Thyroid gland (tissue), 4 donors: ENCODE results near the gene ZNF804B. TPM values are rescaled to one million over a fixed set of nuclear protein-coding genes. Genes with fewer than 3 reads are reported as not detected.

ENCODE experiments used
- DNase-seq, 2 donors: peaks; one replicate each; pipeline ENCODE4 v3.0.0-alpha.2; 2019
- H3K27ac ChIP-seq, 3 donors: fragments of 200-600 bp; sonication (generic); 1 replicate in 2 of 3; 2 replicates in 1 of 3; pipeline ENCODE4 v1.5.1; 2016 to 2019; ENCODE audit warnings: mild to moderate bottlenecking in 1 of 3, moderate library complexity in 1 of 3
- H3K27me3 ChIP-seq: fragments of 200-600 bp; sonication (generic); one replicate; pipeline ENCODE4 v1.5.1; 2019
- H3K36me3 ChIP-seq, 2 donors: fragments of 200-600 bp; sonication (generic); one replicate each; pipeline ENCODE4 v1.5.1; 2016 to 2019
- H3K4me1 ChIP-seq, 2 donors: fragments of 200-600 bp; sonication (generic); one replicate each; pipeline ENCODE4 v1.5.1; 2017 to 2019
- H3K4me3 ChIP-seq, 3 donors: fragments of 200-600 bp; sonication (generic); replicated peaks in 1 of 3; 1 replicate in 2 of 3; 2 replicates in 1 of 3; pipeline ENCODE4 v1.5.1; 2016; ENCODE audit warnings: mild to moderate bottlenecking in 1 of 3
- H3K9me3 ChIP-seq: fragments of 200-600 bp; sonication (generic); one replicate; pipeline ENCODE4 v1.5.1; 2017
- CTCF ChIP-seq, 6 experiments: fragments of 200-600 bp in 3 of 6; fragments of 450-650 bp in 3 of 6; sonication (generic) in 3 of 6; IDR thresholded peaks; one replicate each; pipeline ENCODE4 v1.5.1; 2016 to 2019; ENCODE audit warnings: antibody characterized with exemption in 6 of 6, mild to moderate bottlenecking in 2 of 6, inconsistent platforms in 1 of 6, moderate library complexity in 1 of 6
- POLR2A ChIP-seq, 2 donors: fragments of 450-650 bp; IDR thresholded peaks; one replicate each; pipeline ENCODE4 v1.6.1; 2017; ENCODE audit warnings: antibody characterized with exemption in 2 of 2, mild to moderate bottlenecking in 2 of 2, moderate library complexity in 1 of 2
- WGBS, 2 donors: methylation state at CpG; one replicate each; pipeline ENCODE4 v1.1.5; 2017; 5-methylcytosine and 5-hydroxymethylcytosine counted together
- intact Hi-C: fragments of 100-400 bp; cut with DNase I; formaldehyde crosslinking; loops from one replicate; pipeline ENCODE4 v1.15.1; 2023
- total RNA-seq, 4 donors: library from RNA; depleted of rRNA; stranded (reverse); fragments of >200 nt; gene quantifications; one replicate each; pipeline ENCODE4 v1.2.3, GENCODE V29; 2016

The ZNF804B gene
- total RNA-seq, 4 donors from 2014 or later: 18.3 to 49.1 (median 29.7) TPM

- no peaks in the 10 kb centered on the region for H3K4me1 ChIP-seq
- no peaks in the 10 kb centered on the region for H3K9me3 ChIP-seq
- no peak for DNase-seq
- intact Hi-C loops: no loop called here
- TF ChIP-seq CTCF (IDR thresholded peaks at IDR 0.05) (no peak), POLR2A (IDR thresholded peaks at IDR 0.05) (no peak)
- no peak overlapping the region for H3K27ac ChIP-seq
- no peak overlapping the region for H3K4me3 ChIP-seq
- H3K36me3 ChIP-seq: no peaks in the 10 kb centered on the region
- no peaks in the 10 kb centered on the region for H3K27me3 ChIP-seq
Measured at GRCh38 chr7:89072081-89072480, 312.6 kb downstream of the ZNF804B start.

GRCh38 chr7:89073776-89074175 is 314.3 kb downstream of the ZNF804B start:
- WGBS, 2 donors: 84 to 87% methylated on average over 2 of the region's 2 CpGs

GRCh38 chr7:89077992-89078391 is 318.5 kb downstream of the ZNF804B start:
- H3K9me3 ChIP-seq: no peaks in the 10 kb centered on the region
- no peak overlapping the region for H3K27ac ChIP-seq
- intact Hi-C loops: no loop called here
- no peaks in the 10 kb centered on the region for H3K27me3 ChIP-seq
- 93 to 94% methylated on average over 3 of the region's 3 CpGs for WGBS, 2 donors
- no peaks in the 10 kb centered on the region for H3K36me3 ChIP-seq
- H3K4me3 ChIP-seq: no peak overlapping the region
- DNase-seq: no peak
- TF ChIP-seq POLR2A (IDR thresholded peaks at IDR 0.05) (no peak), CTCF (IDR thresholded peaks at IDR 0.05) (no peak)
- no peaks in the 10 kb centered on the region for H3K4me1 ChIP-seq

More at GRCh38 chr7:89073776-89074175, 314.3 kb downstream of the ZNF804B start:
- H3K27me3 ChIP-seq: no peaks in the 10 kb centered on the region
- no peaks in the 10 kb centered on the region for H3K4me1 ChIP-seq
- intact Hi-C loops: no loop called here
- TF ChIP-seq CTCF (IDR thresholded peaks at IDR 0.05) (no peak), POLR2A (IDR thresholded peaks at IDR 0.05) (no peak)
- H3K36me3 ChIP-seq: no peaks in the 10 kb centered on the region
- H3K9me3 ChIP-seq: no peaks in the 10 kb centered on the region
- DNase-seq: no peak
- no peak overlapping the region for H3K4me3 ChIP-seq
- H3K27ac ChIP-seq: no peak overlapping the region

GRCh38 chr7:89085580-89085979 is 326.1 kb downstream of the ZNF804B start:
- Histone ChIP-seq H3K9me3 (no peaks in the 10 kb centered on the region), H3K27me3 (no peaks in the 10 kb centered on the region), H3K4me3 (no peak overlapping the region), H3K36me3 (no peaks in the 10 kb centered on the region), H3K27ac (no peak overlapping the region), H3K4me1 (no peaks in the 10 kb centered on the region)
- 80 to 82% methylated on average over 2 of the region's 2 CpGs for WGBS, 2 donors
- TF ChIP-seq POLR2A (IDR thresholded peaks at IDR 0.05) (no peak), CTCF (IDR thresholded peaks at IDR 0.05) (no peak)
- no peak for DNase-seq
- intact Hi-C loops: no loop called here

GRCh38 chr7:89091550-89091949 is 332.1 kb downstream of the ZNF804B start:
- H3K27ac ChIP-seq: no peak overlapping the region
- TF ChIP-seq POLR2A (IDR thresholded peaks at IDR 0.05): no peak
- TF ChIP-seq CTCF (IDR thresholded peaks at IDR 0.05): no peak
- H3K4me1 ChIP-seq: no peaks in the 10 kb centered on the region
- no peaks in the 10 kb centered on the region for H3K36me3 ChIP-seq
- no peak overlapping the region for H3K4me3 ChIP-seq
- H3K27me3 ChIP-seq: no peaks in the 10 kb centered on the region
- no peaks in the 10 kb centered on the region for H3K9me3 ChIP-seq
- no peak for DNase-seq
- intact Hi-C loops: no loop called here
- 73 to 79% methylated on average over 1 of the region's 1 CpG for WGBS, 2 donors
